COLO829 (cell line): Measurements from ENCODE around the gene INPP5E.

Experiments used
- DNase-seq: peaks from one replicate; pipeline ENCODE4 v3.0.0; 2012; ENCODE audit warnings: low spot score

Gene INPP5E

GRCh38 chr9:136381966-136382513 lies 57.6 kb downstream of the INPP5E start:
- no peak for DNase-seq

GRCh38 chr9:136381311-136381710 lies 58.3 kb downstream of the INPP5E start:
- no peak for DNase-seq

- DNase-seq, result no peak
Observed at GRCh38 chr9:136380381-136380780, 59.3 kb downstream of the INPP5E start.

- no peak for DNase-seq
Observed at GRCh38 chr9:136379891-136380290, 59.8 kb downstream of the INPP5E start.

- no peak for DNase-seq
Observed at GRCh38 chr9:136379401-136379800, 60.2 kb downstream of the INPP5E start.

- no peak for DNase-seq
Observed at GRCh38 chr9:136379003-136379287, 60.7 kb downstream of the INPP5E start.
